ENCODE results near the gene ENAM.
"Not testable (repeated sequence)": the region's sequence is repeated elsewhere in the genome, so short reads cannot be mapped to it uniquely, and the experiment has no call there.

The ENAM gene

GRCh38 chr4:70629469-70630090 lies 1.0 kb downstream of the ENAM start:
- no peak for TF ChIP-seq TARDBP (IDR thresholded peaks at IDR 0.05)
- CTCF ChIA-PET: interaction anchor here (0.6 kb wide), 1 partner anchor 27 kb away, joined by 4 read pairs; no protein-coding TSS in a partner anchor
- POLR2A ChIA-PET: no interaction called here
- no peak for DNase-seq (ENCODE audit: extremely low spot score)

DNA sequence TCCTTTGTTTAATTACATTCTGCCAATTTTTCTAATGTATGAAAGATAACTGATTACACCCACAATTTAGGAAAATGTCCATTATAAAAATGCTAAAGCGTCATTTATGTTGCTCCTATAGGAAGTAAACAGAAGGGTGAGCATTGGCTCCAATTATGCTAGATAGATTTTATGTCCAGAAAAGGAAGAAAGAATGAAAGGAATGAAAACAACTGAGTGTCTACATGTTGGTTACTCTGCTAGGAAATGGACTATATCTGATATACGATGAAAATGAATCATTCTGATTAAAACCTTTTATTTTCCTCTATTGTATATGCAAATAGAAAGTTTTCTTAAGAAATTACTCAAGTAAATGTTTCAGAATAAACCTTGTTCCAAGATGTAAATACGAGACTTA lies 1.6 kb downstream of the ENAM start:
- ChIA-PET POLR2A (no interaction called here), CTCF (no interaction called here)
- no peak for DNase-seq (ENCODE audit: extremely low spot score)
- TF ChIP-seq SUZ12 (IDR thresholded peaks at IDR 0.05) (no peak), FOXK2 (IDR thresholded peaks at IDR 0.05) (no peak), FOXM1 (IDR thresholded peaks at IDR 0.05; ENCODE audit: borderline replicate concordance) (no peak), ARNT (IDR thresholded peaks at IDR 0.05) (no peak), HDGF (IDR thresholded peaks at IDR 0.05; ENCODE audit: borderline replicate concordance) (no peak), CTBP1 (IDR thresholded peaks at IDR 0.05; ENCODE audit: borderline replicate concordance) (no peak), PKNOX1 (IDR thresholded peaks at IDR 0.05) (no peak), SP1 (IDR thresholded peaks at IDR 0.05) (no peak), ZNF384 (IDR thresholded peaks at IDR 0.05) (no peak), NFRKB (IDR thresholded peaks at IDR 0.05) (no peak), BHLHE40 (IDR thresholded peaks at IDR 0.05; ENCODE audit: borderline replicate concordance) (no peak), ELF4 (IDR thresholded peaks at IDR 0.05) (no peak), TARDBP (IDR thresholded peaks at IDR 0.05) (no peak), FOXA1 (IDR thresholded peaks at IDR 0.05) (no peak), L3MBTL2 (conservative IDR thresholded peaks at IDR 0.05) (no peak), LEF1 (IDR thresholded peaks at IDR 0.05; ENCODE audit: borderline replicate concordance) (no peak)

DNA sequence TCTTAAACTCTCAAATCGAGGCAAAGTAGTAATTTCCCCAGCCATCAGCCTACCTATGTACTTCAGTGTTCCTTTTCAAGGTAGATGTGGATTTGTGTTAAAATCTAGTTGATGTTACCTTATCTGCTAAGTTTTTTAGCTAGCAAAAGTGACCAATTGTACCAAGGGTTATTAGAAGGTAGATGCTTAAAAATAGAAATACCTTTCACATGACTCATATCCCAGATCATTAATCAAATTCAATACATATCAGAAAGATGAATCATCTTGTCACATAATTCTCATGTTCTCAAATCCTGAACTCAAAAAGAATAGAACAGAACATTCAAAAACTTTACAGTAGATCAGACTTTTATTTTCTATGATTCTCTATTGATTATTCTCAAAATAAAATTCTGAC lies 3.5 kb downstream of the ENAM start:
- ChIA-PET POLR2A (no interaction called here), CTCF (no interaction called here)
- no peak for DNase-seq (ENCODE audit: extremely low spot score)
- TF ChIP-seq LEF1 (IDR thresholded peaks at IDR 0.05; ENCODE audit: borderline replicate concordance) (no peak), PKNOX1 (IDR thresholded peaks at IDR 0.05) (no peak), FOXK2 (IDR thresholded peaks at IDR 0.05) (no peak), TARDBP (IDR thresholded peaks at IDR 0.05) (no peak), SUZ12 (IDR thresholded peaks at IDR 0.05) (no peak), ARNT (IDR thresholded peaks at IDR 0.05) (no peak), ZNF384 (IDR thresholded peaks at IDR 0.05) (no peak), SP1 (IDR thresholded peaks at IDR 0.05) (no peak), ELF4 (IDR thresholded peaks at IDR 0.05) (no peak), NFRKB (IDR thresholded peaks at IDR 0.05) (no peak), FOXA1 (IDR thresholded peaks at IDR 0.05) (no peak), HDGF (IDR thresholded peaks at IDR 0.05; ENCODE audit: borderline replicate concordance) (no peak), L3MBTL2 (conservative IDR thresholded peaks at IDR 0.05) (no peak), BHLHE40 (IDR thresholded peaks at IDR 0.05; ENCODE audit: borderline replicate concordance) (no peak), FOXM1 (IDR thresholded peaks at IDR 0.05; ENCODE audit: borderline replicate concordance) (no peak), CTBP1 (IDR thresholded peaks at IDR 0.05; ENCODE audit: borderline replicate concordance) (no peak)

DNA sequence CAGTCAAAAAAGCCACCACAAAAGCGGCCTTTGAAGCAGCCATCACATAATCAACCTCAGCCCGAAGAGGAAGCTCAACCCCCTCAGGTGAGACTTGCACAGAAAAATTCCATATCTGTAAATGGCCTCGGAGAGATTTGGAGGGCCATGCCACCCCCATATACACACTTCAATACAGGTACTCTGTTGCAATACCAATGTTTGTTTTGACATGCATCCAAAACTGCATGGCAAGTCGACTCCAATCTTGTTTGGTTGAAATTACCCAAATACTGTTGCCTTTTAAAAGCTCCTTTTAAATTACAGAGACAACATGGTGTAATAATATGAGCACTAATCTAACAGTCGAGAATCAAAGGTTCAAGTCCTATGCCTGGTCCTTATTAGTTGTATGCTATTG lies 5.9 kb downstream of the ENAM start:
- no peak for DNase-seq (ENCODE audit: extremely low spot score)
- TF ChIP-seq FOXK2 (IDR thresholded peaks at IDR 0.05) (no peak), FOXA1 (IDR thresholded peaks at IDR 0.05) (no peak), LEF1 (IDR thresholded peaks at IDR 0.05; ENCODE audit: borderline replicate concordance) (no peak), FOXM1 (IDR thresholded peaks at IDR 0.05; ENCODE audit: borderline replicate concordance) (no peak), NFRKB (IDR thresholded peaks at IDR 0.05) (no peak)
- ChIA-PET POLR2A (no interaction called here), CTCF (no interaction called here)

DNA sequence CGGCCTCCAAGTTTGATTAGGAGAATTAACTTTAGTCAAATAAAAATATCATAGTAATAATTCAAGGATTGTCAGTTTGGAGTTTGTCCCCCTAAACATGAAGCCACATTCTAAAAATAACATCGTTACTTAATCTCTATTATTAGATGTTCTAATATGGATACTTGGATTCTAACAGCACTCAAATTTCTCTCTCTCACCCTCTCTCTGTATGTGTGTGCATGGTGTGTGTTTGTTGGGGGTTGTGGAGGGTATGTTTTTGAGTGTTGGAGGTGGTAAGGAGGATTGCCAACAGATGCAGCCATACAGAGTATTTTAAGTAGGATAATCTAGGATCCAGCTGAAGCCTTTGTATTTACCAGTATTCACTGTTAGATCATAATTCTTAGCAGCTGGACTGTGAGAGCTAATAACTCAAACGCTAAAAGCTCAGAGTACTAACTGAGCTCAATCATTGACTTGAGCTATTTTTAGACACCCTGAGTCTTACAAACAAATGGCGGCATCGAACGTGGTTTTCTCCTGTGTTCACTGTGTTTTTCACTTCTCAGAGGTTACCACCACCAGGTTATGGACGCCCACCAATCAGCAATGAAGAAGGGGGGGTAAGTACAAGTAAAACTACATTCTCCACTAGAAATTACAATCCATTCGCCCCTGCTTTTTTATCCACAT lies 8.8 kb downstream of the ENAM start:
- TF ChIP-seq PKNOX1 (IDR thresholded peaks at IDR 0.05) (no peak), SP1 (IDR thresholded peaks at IDR 0.05) (no peak)
- DNase-seq (ENCODE audit: extremely low spot score): no peak
- ChIA-PET CTCF (interaction anchor here (0.6 kb wide), 1 partner anchor 1666 kb away, joined by 4 read pairs; no protein-coding TSS in a partner anchor), POLR2A (no interaction called here)

- TF ChIP-seq CTBP1 (IDR thresholded peaks at IDR 0.05; ENCODE audit: borderline replicate concordance) (no peak), ARNT (IDR thresholded peaks at IDR 0.05) (no peak), PKNOX1 (IDR thresholded peaks at IDR 0.05) (no peak), FOXM1 (IDR thresholded peaks at IDR 0.05; ENCODE audit: borderline replicate concordance) (no peak), HDGF (IDR thresholded peaks at IDR 0.05; ENCODE audit: borderline replicate concordance) (no peak), FOXA1 (IDR thresholded peaks at IDR 0.05) (no peak), LEF1 (IDR thresholded peaks at IDR 0.05; ENCODE audit: borderline replicate concordance) (no peak), BHLHE40 (IDR thresholded peaks at IDR 0.05; ENCODE audit: borderline replicate concordance) (no peak), FOXK2 (IDR thresholded peaks at IDR 0.05) (no peak), SUZ12 (IDR thresholded peaks at IDR 0.05) (no peak), ZNF384 (IDR thresholded peaks at IDR 0.05) (no peak), ELF4 (IDR thresholded peaks at IDR 0.05) (no peak), L3MBTL2 (conservative IDR thresholded peaks at IDR 0.05) (no peak)
- DNase-seq (ENCODE audit: extremely low spot score): no peak
- POLR2A ChIA-PET: no interaction called here
- CTCF ChIA-PET: no interaction called here
Observed at GRCh38 chr4:70640192-70640591, 11.6 kb downstream of the ENAM start.

- CTCF ChIA-PET; DNase-seq (ENCODE audit: extremely low spot score); POLR2A ChIA-PET: not testable (repeated sequence)
Observed at GRCh38 chr4:70650741-70651140, 22.2 kb downstream of the ENAM start.

All from HEK293T (cell line).